HG03457 (cell line): ENCODE results near the gene CEP152.
"Not testable (repeated sequence)": the region's sequence is repeated elsewhere in the genome, so short reads cannot be mapped to it uniquely, and the experiment has no call there.

Experiments
- ATAC-seq: cut with Tn5 transposase; IDR thresholded peaks from one replicate; pipeline ENCODE4 v1.9.1; 2021; ENCODE audit warnings: moderate number of reproducible peaks; ENCODE audit not compliant: unreplicated experiment

CEP152 gene

DNA sequence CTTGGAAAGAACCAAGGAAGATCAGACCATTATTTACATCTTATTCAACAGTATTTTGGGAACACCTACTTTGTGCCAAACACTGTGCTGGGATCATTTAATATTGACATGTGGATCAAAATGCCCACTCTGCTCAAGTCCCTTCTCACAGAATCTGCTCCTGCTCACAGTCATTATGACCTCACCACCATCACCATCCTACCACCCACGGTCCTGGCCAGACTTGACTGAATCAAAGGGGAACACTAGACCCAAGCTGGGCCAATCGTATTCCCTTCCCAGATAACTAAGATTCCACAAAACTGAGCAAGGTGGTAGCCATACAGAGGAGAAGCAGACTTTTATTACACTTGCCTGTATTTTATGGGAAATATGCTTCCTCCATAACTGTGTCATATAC, 3.4 kb upstream of the CEP152 start:
- ATAC-seq = no peak

GRCh38 chr15:48811325-48811958, 573 bp upstream of the CEP152 start:
- no peak for ATAC-seq

DNA sequence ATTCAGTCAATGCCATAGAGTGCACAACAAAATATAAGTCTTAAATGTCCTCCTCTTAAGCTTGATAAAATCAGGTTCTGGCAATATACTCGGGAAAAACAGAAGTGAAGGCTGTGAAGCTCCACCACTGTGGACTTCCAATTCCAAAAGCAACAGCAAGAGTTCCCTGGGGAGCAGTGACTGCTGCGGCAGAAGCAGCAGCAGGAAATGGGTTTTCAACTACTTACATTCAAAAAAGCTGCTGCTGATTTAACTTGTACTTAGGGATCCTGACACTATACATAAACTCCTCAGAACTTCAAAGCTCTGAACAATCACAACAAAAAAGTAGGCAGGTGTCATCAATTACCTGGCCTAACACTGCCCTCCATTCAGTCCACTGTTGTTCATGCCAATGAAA, 4.7 kb downstream of the CEP152 start:
- ATAC-seq = no peak

GRCh38 chr15:48805591-48805990, 5.3 kb downstream of the CEP152 start:
- no peak for ATAC-seq

DNA sequence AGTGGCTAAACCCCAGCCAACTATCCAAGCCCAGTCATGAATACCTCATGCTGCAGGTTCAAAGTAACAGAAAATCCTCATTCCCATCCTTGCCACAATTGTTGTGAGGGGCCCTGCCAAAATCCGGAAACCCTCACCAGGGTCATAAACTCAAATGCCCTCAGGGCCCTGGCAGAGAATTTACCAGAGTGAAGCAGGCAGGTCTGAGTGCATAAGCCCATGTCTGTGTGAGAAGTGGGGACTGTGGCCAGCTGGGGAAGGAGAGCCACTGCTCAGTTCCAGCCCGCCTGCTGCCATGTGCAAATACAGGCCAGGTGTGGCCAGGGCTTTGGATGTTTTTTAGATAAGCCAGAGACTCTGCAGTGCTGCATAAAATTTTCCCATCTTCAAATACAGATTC, 7.0 kb downstream of the CEP152 start:
- ATAC-seq = no peak

GRCh38 chr15:48802867-48803266, 8.0 kb downstream of the CEP152 start:
- ATAC-seq = no peak

GRCh38 chr15:48802257-48802656, 8.6 kb downstream of the CEP152 start:
- ATAC-seq = no peak

- no peak for ATAC-seq
Measured at GRCh38 chr15:48800811-48801455, 9.9 kb downstream of the CEP152 start.

DNA sequence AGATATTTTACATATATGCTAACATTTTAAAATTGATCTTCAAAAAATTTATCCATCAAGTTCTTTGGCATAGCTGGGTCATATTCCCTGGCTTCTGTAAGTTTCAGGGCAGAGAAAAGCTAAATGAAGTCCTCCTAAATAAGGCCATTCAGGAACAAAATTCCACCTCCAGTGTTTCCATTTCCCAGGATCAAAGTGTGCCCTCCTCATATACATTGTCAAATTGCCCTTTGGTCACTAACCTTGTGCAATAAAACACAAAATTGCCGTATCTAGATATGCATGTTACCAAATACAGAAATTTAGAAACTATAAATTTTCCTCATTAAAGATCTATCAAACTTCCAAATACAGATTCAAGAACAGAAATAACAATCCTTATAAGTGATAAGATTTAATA, 10.6 kb downstream of the CEP152 start:
- no peak for ATAC-seq

GRCh38 chr15:48798319-48798718, 12.6 kb downstream of the CEP152 start:
- ATAC-seq = no peak

DNA sequence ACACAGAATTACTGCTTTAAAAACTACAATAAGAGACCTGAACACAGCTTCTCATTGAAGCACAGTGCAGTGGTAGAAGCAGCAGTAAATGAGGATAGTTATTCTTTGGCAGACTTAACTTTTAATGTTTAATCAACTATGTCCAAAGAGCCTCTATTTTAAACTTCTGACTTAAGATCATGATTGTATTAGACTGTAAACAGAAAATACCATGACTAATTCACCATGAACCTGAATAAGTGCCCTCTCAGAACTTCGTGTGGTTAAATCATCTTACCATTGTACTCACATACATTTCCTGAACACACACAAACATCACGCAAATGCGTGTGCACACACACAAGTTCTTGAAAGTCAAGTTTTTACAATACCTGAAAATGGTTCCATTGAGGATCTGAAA, 13.9 kb downstream of the CEP152 start:
- peak; percentile 50 for ATAC-seq

GRCh38 chr15:48796521-48796920, 14.3 kb downstream of the CEP152 start:
- no peak for ATAC-seq

- no peak for ATAC-seq
Measured at GRCh38 chr15:48795901-48796300, 15.0 kb downstream of the CEP152 start.

GRCh38 chr15:48794697-48795134, 16.2 kb downstream of the CEP152 start:
- no peak for ATAC-seq

- no peak for ATAC-seq
Measured at GRCh38 chr15:48792408-48792807, 18.5 kb downstream of the CEP152 start.

GRCh38 chr15:48790466-48791115, 20.3 kb downstream of the CEP152 start:
- not testable (repeated sequence) for ATAC-seq

- ATAC-seq = no peak
Measured at GRCh38 chr15:48785712-48786111, 25.2 kb downstream of the CEP152 start.

DNA sequence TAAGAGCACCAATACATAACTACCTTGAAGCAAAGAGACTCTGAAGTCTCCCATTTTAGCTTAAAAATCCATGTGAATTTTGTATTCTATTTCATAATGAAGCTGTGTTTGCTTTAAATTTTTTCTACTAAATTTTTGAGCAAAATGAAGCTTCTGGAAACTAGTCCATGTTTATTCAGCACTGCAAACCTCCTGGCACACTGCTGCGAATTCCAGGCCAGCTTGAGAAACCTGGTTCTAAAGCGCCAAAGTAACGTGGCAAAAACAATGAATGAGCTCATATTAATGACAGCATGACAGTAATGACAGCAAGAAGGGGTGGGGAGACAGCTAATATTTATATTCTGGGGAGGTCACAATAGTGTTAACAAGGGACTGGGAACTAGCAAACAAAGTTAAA, 25.7 kb downstream of the CEP152 start:
- ATAC-seq = no peak

GRCh38 chr15:48784756-48785155, 26.1 kb downstream of the CEP152 start:
- ATAC-seq = no peak

DNA sequence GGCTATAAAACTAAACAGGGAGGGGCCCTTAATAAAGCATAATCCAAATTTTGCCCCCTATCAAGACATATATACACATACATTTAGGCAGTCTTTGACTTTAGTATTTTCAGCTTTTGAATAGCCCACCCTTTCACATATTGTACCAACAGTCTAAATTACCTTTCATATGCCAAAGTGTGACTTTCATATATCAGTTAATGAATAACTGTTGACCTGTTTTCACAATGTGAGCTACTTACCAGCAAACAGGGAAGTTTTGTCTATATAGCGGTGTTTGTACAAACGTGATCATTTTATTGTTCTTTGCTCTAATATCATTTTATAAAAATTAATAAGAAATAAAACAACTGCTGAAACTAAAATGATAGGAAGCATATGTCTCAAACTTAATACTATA, 28.0 kb downstream of the CEP152 start:
- no peak for ATAC-seq

DNA sequence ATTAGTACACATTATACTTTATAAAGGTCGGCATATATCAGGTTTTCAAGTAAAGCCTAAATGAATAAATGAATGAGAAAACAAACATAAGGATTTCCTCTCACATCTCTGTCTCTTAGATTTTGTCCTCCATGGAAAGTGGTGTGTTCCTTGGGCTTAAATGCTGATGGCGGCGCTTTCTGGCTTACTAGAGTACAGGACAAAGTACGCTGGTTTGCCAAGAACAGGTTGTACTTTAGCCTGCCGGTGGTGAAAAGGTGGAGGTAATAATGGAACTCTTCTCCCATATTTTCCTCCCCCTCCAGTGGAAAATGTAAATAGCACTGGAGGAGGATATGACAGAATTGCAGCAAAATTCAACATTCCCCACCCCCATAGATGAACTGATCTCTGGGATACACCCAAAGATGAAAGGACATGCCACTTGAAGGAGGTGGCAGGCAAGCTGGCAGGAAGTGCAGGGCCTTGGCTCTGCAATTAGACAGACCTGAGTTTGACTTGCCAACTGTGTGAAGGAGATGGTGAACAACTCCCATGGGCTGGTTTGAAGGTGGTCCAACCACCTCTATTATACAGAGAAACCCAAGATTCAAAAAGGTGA, 29.3 kb downstream of the CEP152 start:
- no peak for ATAC-seq

GRCh38 chr15:48781017-48781416, 29.9 kb downstream of the CEP152 start:
- ATAC-seq = no peak
